BLaER1 (cell line): ENCODE results near the gene NEMP1.
"Not testable (repeated sequence)": the region's sequence is repeated elsewhere in the genome, so short reads cannot be mapped to it uniquely, and the experiment has no call there.

Experiments used
- H3K27ac ChIP-seq: shearing (Covaris generic); formaldehyde crosslinking; 2 replicates; pipeline ENCODE4 v1.8.1; 2022
- H3K27me3 ChIP-seq: shearing (Covaris generic); formaldehyde crosslinking; 2 replicates; pipeline ENCODE4 v1.8.1; 2022
- H3K36me3 ChIP-seq: shearing (Covaris generic); formaldehyde crosslinking; 2 replicates; pipeline ENCODE4 v1.8.1; 2022
- H3K4me1 ChIP-seq: shearing (Covaris generic); formaldehyde crosslinking; 2 replicates; pipeline ENCODE4 v1.8.1; 2022
- H3K4me2 ChIP-seq: shearing (Covaris generic); formaldehyde crosslinking; 2 replicates; pipeline ENCODE4 v1.8.1; 2022
- H3K4me3 ChIP-seq: shearing (Covaris generic); formaldehyde crosslinking; 2 replicates; pipeline ENCODE4 v1.8.1; 2022
- H3K9ac ChIP-seq: shearing (Covaris generic); formaldehyde crosslinking; 2 replicates; pipeline ENCODE4 v1.8.1; 2022
- H3K9me3 ChIP-seq: shearing (Covaris generic); formaldehyde crosslinking; 2 replicates; pipeline ENCODE4 v1.8.1; 2022
- H4K20me1 ChIP-seq: shearing (Covaris generic); formaldehyde crosslinking; 2 replicates; pipeline ENCODE4 v1.8.1; 2022
- Cebpa-rat ChIP-seq: shearing (Covaris generic); IDR thresholded peaks from 2 replicates; pipeline ENCODE4 v1.8.1; 2022

Gene NEMP1

DNA sequence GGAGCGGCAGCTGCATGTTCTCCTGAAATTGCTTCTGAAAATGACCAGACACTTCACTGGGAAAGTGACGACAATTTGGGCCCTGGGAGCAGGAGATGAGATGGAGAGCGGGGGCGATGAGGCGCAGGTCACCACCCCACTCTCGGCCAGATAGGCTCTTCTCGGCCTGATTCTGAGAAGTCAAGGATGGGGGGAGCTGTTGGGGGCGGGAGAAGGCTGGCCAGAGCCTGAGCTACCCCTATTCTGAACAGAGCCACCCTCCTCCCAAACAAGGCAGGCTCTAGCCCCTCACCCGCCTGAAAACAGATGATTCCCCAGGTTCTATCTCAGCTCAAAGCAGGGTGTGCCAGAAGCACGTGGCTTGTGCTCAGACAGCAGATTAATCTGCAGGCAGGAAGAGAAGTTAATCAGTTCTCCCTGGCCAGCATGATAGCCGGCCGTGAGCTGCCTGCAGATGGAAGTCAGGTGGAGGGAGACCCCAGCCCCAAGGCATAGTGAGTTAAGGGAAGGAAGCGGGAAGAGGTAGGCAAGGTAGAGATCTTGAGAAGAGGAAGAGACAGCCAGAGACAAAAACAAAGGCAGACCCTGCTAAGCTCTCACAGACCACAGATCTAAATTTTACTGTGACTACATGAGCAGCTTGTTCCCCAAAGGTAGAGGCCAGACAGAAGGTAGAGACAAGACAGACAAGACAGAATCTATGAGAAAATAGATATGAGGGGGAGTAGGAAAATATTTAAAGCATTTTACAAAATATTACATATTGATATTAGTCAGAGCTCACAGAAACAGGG is 51.4 kb downstream of the NEMP1 start:
- Histone ChIP-seq H3K4me2 (no peak overlapping the region), H3K36me3 (no peaks in the 10 kb centered on the region), H3K9me3 (no peaks in the 10 kb centered on the region), H3K4me1 (peaks cover 12% of the 10 kb centered on the region), H3K4me3 (no peak overlapping the region), H3K27me3 (no peaks in the 10 kb centered on the region), H4K20me1 (no peaks in the 10 kb centered on the region), H3K9ac (peak overlapping the region; percentile 13; the same call in 1 of the 2 replicates), H3K27ac (no peak overlapping the region)
- no peak for TF ChIP-seq Cebpa-rat

DNA sequence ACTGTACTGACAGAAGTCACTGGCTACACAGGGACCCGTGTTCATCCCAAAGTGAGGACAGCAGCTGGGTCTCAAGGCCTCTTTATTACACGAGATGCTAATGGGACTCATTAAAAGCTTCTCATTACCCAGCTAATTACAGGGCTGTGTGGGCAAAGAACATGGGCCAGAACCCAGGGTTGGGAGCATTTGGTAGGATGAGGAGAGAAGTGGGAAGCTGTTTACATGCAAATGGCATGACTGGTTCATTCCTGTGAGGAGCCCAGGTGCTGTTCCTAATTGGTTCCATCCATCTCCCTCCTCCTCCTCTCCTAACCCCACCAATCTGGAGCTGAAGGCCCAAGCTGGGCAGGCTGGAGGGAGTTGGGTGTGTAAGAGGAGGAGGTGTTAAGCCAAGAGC is 53.4 kb downstream of the NEMP1 start:
- H3K27me3 ChIP-seq: no peaks in the 10 kb centered on the region
- peaks cover 5% of the 10 kb centered on the region; the same call in 1 of the 2 replicates for H3K4me1 ChIP-seq
- no peak overlapping the region for H3K27ac ChIP-seq
- H3K36me3 ChIP-seq: no peaks in the 10 kb centered on the region
- no peaks in the 10 kb centered on the region for H4K20me1 ChIP-seq
- H3K9ac ChIP-seq: no peak overlapping the region
- H3K9me3 ChIP-seq: no peaks in the 10 kb centered on the region
- no peak for TF ChIP-seq Cebpa-rat
- no peak overlapping the region for H3K4me3 ChIP-seq
- no peak overlapping the region for H3K4me2 ChIP-seq

DNA sequence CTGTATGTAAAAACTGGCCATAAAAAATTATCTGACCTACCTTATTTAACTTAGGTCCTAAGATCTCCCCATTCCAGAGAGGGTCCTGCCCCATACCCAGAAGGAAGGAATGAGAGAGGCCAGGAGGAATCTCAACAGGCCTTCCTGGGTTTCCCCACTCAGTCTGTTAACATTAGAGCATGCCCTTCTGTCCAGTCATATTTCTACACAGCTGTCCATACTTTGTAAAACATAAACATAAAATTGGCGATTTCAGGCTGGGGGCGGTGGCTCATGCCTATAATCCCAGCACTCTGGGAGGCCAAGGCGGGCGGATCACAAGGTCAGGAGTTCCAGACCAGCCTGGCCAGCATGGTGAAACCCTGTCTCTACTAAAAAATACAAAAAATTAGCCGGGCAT is 56.3 kb downstream of the NEMP1 start:
- not testable (repeated sequence) for H3K36me3 ChIP-seq, H3K27ac ChIP-seq, H4K20me1 ChIP-seq, H3K27me3 ChIP-seq, H3K4me1 ChIP-seq, H3K4me2 ChIP-seq, H3K4me3 ChIP-seq, H3K9ac ChIP-seq, H3K9me3 ChIP-seq

DNA sequence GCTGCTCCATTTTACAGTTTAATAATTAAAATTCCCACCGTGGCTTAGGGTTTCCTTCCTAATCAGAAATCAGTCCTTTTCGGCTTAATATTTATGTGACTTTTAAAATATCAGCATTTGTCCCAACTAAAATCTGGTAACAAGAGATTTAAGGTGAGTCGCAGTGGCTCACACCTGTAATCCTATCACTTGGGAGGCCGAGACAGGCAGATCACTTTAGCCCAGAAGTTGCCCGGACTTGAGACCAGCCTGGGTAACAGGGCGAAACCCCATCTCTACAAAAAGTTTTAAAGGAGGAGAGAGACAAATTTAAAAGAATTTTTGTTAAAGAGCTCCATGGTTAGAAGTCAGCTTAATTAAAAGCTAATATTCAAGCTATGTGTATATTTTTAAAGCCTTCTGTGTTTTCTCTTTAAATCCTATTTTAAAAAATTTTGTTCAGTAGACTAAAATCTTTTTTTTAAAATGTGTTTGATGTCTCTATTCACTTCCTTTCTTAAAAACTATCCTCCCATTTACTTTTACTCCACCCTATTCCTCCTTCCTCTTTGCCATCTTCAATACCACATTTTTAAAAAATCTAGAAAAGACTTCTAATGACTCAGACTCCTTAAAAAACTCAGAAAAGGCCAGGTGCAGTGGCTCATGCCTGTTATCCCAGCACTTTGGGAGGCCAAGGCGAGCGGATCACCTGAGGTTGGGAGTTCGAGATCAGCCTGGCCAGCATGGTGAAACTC is 58.4 kb downstream of the NEMP1 start:
- Histone ChIP-seq H3K4me3 (no peak overlapping the region), H4K20me1 (no peaks in the 10 kb centered on the region), H3K9ac (no peak overlapping the region), H3K4me1 (peaks cover 5% of the 10 kb centered on the region; the same call in 1 of the 2 replicates), H3K27me3 (no peaks in the 10 kb centered on the region), H3K9me3 (no peaks in the 10 kb centered on the region), H3K4me2 (no peak overlapping the region), H3K36me3 (no peaks in the 10 kb centered on the region), H3K27ac (no peak overlapping the region)
- no peak for TF ChIP-seq Cebpa-rat

DNA sequence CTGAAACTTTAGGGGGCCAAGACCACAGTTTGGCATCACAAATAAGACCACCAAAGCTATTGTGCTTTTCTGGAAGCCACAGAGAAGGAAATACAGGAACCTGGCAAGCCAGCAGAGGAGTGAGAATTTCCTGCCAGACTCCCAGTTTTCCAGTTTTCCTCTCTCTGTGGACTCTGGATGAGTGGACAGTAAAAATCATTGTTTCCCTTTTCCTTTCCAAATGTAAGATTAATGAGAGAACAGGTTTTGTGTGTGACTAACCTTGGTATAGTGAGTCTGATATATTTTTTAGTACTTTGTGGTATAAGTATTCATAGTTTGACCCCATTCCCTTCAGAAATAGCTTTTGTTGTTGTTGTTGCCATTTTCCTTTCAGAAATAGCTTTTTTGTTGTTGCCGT is 59.7 kb downstream of the NEMP1 start:
- Histone ChIP-seq H3K36me3 (no peaks in the 10 kb centered on the region), H4K20me1 (no peaks in the 10 kb centered on the region), H3K9me3 (no peaks in the 10 kb centered on the region), H3K27ac (no peak overlapping the region), H3K9ac (no peak overlapping the region), H3K4me3 (no peak overlapping the region), H3K4me1 (peaks cover 5% of the 10 kb centered on the region; the same call in 1 of the 2 replicates), H3K27me3 (no peaks in the 10 kb centered on the region), H3K4me2 (no peak overlapping the region)
- TF ChIP-seq Cebpa-rat: no peak

DNA sequence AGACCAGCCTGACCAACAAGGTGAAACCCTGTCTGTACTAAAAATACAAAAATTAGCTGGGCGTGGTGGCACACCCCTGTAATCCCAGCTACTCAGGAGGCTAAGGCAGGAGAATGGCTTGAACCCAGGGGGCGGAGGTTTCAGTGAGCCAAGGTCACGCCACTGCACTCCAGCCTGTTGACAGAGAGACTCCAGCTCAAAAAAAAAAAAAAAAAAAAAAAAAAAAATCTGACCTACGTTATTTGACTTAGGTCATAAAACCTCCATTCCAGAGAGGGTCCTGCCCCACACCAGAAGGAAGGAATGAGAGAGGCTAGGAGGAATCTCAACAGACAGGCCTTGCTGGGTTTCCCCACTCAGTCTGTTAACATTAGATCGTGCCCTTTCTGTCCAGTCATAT is 60.2 kb downstream of the NEMP1 start:
- H3K9ac ChIP-seq, H4K20me1 ChIP-seq, H3K4me3 ChIP-seq, H3K4me2 ChIP-seq, H3K9me3 ChIP-seq, H3K27me3 ChIP-seq, H3K36me3 ChIP-seq, H3K27ac ChIP-seq, H3K4me1 ChIP-seq: not testable (repeated sequence)

DNA sequence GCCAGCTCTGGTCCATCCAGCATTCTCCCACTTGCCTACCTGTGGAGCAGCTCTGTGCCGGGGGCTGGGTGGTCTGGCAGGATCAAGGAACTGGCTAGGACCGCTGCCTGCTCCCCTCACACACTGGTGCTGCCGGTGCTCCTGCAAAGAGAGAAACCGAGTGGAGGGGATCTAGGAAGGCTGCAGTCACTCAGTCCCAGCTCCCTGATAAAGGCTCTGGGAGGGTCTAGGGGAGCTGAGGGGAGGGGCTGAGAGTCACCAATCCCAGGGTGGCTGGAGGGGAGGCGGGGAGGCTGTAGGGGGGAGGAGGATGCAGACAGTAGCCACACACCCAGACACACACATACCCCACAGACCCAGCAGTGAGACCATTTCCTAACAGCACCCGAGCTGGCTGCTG is 62.2 kb downstream of the NEMP1 start, which contains the start of gene TAC3:
Gene TAC3, minus strand, starts transcription at position 182 of the 400 bp plus-strand sequence. CDS start 732 bp downstream, outside the sequence.
- H3K36me3 ChIP-seq: no peaks in the 10 kb centered on the region
- no peak within 1 kb of the TSS for H3K9ac ChIP-seq
- H3K4me3 ChIP-seq: no peak within 1 kb of the TSS
- H4K20me1 ChIP-seq: no peaks in the 10 kb centered on the region
- no peaks in the 10 kb centered on the region for H3K27me3 ChIP-seq
- H3K4me1 ChIP-seq: peaks cover 5% of the 10 kb centered on the region; the same call in 1 of the 2 replicates
- H3K27ac ChIP-seq: no peak within 1 kb of the TSS
- TF ChIP-seq Cebpa-rat: no peak
- no peaks in the 10 kb centered on the region for H3K9me3 ChIP-seq
- no peak within 1 kb of the TSS for H3K4me2 ChIP-seq

DNA sequence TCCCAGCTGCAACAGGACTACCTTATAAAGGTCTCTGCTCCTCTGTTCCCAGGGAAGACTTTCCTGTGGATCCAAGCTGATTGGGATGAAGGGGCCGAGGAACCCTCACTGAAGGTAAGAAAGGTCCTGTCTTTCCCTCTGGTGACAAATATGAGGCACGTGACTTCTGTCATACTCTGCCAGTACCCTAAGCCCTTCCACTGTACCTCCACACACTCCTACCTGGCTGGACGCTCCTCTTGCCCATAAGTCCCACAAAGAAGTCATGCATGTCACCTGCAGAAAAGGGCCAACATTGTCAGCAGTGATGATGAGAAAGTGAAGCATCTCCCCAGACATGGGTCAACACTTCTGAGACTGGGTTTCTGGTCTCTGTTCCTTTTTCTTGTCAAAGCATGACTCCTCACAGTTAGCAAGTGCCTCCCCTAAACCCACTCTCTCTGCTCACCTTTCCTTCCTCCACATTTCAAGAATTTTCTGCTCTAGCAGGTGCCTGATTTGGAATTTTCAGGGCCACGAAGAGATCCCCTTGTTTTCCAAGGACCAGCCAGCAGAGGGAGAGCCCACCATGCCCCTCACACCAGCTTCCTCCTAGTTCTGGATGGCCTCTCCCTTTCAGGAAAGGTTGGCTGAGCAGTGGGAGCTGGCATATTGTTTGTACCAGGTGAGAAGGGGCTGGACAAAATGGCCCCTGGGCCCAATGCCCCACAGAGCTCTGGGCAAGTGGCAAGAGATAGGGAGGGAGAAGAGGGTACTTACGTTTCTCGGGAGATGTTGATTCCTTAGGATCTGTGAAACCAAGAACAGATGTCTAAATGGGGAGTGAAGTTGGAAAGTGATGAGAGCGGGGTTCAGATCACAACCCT is 65.8 kb downstream of the NEMP1 start:
- no peak for TF ChIP-seq Cebpa-rat
- H3K27me3 ChIP-seq: no peaks in the 10 kb centered on the region

DNA sequence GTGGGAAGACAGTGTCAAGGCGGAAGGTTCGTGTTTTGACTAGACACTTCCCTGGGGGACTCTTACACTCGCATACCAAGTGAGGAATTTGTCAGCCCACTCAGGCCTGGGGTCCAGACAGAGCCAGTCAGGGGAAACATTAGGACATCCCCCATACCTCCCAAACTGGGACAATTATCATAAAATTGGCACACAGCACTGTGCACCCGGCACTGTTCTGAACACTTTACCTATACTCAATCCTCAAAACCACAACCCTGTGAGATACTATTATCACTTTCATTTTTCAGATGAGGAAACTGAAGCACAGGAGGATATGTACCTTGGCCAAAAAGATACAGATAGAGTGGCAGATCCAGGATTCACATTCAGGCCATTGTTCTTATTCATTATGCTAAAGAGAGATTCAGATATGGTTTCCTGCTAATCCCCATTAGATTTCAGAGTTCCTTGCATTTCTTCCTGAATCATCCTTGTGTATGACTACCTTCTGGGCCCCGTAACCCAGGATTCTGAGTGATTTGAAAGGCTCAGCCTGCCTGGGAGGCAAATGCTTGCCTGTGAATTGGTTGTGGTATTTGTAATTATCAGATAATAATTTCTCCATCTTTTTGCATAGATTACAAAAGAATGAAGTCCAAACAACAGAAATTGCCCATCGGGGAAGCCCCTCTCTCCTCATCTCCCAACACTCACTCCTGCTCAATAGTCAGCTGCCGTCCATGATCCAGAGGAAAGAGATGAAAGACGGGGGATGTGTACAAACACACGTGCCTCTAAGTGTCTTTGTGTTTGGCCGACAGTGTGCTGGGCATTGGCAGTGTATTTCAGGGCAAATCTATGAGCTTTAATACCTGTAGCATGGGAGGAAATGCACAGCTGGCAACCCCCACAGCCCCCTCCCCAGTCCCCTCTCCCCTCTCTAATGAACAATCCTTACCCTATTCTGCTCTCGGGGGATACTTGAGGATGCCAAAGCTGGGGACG is 66.9 kb downstream of the NEMP1 start:
- TF ChIP-seq Cebpa-rat: no peak
- Histone ChIP-seq H3K4me2 (no peak overlapping the region), H3K27ac (no peak overlapping the region), H3K4me1 (peaks cover 4% of the 10 kb centered on the region), H4K20me1 (no peaks in the 10 kb centered on the region), H3K27me3 (no peaks in the 10 kb centered on the region), H3K4me3 (no peak overlapping the region), H3K9ac (no peak overlapping the region), H3K9me3 (no peaks in the 10 kb centered on the region), H3K36me3 (no peaks in the 10 kb centered on the region)

More for the DNA sequence above, 65.8 kb downstream of the NEMP1 start:
- Histone ChIP-seq H4K20me1 (no peaks in the 10 kb centered on the region), H3K4me3 (no peak overlapping the region), H3K4me2 (no peak overlapping the region), H3K27ac (no peak overlapping the region), H3K9ac (no peak overlapping the region), H3K4me1 (no peaks in the 10 kb centered on the region), H3K36me3 (no peaks in the 10 kb centered on the region), H3K9me3 (no peaks in the 10 kb centered on the region)
